GM19328 (cell line): ENCODE measurements around the gene ACKR3.

Experiments
- ATAC-seq: cut with Tn5 transposase; IDR thresholded peaks from one replicate; pipeline ENCODE4 v1.9.1; 2021; ENCODE audit warnings: mild to moderate bottlenecking, moderate library complexity; ENCODE audit not compliant: unreplicated experiment

Gene ACKR3

GRCh38 chr2:236568068-236568921, 1.3 kb upstream of the ACKR3 start:
- no peak for ATAC-seq

DNA sequence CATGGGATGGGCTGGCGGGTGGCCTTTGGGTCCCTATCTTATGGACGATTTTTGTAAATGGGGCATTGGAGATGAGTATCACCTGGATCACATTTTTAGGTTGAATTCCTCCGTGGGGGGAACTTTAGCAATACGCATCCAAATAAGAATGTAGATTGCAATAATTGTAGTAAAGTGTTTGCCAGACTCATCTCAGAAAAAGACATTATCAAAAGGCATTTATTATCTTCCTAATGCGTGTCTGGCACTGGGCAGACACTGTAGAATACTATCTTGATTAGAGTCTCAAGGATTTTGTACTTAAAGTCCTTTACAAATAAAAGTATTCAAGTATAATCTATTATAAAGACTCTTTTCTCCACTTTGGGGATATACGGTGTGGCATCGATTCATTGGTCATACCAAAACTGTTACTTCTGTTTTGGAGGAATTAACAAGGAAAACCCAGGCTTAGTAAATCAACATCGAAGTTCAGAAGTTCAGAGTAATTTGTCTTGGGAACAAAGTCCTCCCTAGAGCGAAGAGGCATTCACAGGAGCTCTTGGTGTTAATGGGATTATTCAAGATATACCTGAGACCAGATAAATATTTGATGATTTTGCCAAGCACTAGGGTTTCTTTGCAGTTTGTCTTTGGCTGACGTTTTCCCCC, 578 bp upstream of the ACKR3 start:
- no peak for ATAC-seq

GRCh38 chr2:236570081-236570868, 650 bp downstream of the ACKR3 start:
- ATAC-seq = no peak

GRCh38 chr2:236571145-236571544, 1.5 kb downstream of the ACKR3 start:
- ATAC-seq = no peak

GRCh38 chr2:236572482-236572881, 2.9 kb downstream of the ACKR3 start:
- no peak for ATAC-seq

DNA sequence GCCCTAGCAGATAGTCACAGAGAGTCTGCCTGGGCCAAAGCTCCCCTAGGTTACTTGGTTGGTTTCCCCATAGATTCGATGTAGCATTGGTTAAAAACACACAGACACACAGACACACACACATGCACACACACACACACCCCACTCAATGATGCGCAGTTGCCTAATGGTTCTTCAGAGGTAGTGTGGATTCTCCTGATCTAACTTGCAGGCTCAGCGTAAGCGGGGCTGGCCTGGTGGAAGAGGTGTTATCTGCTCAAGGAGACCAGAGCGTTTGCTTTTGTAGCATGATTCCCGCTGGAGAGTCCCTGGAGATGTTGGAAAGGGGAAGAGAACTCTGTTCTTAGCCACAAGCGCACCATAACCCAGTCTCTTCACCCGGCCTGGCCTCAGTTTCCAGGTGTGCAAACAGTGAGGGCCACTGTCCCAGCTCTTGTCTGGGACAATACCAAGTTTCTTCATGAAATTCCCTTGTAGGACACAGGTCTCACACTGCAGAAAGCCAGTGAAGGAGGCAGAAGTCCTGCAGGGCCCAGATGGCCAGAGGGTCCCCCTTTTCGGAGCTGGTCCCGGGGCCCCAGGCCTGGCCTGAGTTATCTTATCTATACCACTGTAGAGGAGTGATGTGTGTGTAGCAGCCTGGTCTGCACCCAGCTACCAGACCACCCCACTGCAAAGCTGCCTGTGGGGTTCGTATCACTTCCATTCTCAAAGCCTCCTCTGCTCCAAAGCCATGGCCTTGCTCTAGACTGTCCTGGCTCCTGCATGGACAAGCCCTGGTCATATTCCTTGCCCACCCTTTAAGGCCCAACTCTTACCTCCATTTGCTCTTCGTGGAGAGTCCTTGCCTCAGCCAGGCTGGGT, 3.7 kb downstream of the ACKR3 start:
- no peak for ATAC-seq

GRCh38 chr2:236574000-236574399, 4.4 kb downstream of the ACKR3 start:
- no peak for ATAC-seq

DNA sequence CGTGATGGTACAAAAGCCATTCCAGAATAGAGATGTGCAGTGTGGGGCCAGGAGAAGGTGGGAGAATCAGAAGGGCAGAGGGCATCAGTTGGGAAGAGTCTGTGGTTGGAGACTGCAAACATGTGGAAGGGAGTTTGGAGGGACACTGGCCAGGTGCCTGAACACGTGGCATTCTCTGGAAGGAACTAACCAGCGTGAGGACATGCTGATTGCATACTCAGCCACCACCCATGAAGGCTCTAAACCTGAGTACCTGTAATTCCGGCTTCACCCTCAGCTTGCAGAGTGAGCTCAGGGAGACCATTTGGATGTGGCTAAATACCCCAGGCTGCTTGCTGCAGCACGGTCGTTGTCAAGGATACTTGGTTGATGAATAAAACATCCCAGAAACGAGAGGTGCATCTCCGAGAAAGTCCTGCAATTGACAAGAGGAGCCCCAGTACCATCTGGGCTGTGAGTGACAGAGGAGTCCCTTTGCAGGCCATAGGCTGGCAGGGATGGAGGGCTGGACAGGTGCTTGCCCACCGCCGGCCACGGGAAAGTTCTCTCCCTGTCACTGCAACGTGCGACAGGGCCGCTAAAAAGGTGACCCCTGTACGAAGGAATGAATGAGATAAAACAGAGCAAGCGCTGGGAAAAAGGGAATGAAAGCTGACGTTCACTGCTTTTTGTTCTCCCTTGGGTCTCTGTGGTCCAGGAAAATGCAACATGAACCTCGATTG, 5.0 kb downstream of the ACKR3 start:
- no peak for ATAC-seq

- ATAC-seq = no peak
Observed at GRCh38 chr2:236575510-236575909, 5.9 kb downstream of the ACKR3 start.

- ATAC-seq = no peak
Observed at GRCh38 chr2:236576087-236576486, 6.5 kb downstream of the ACKR3 start.

DNA sequence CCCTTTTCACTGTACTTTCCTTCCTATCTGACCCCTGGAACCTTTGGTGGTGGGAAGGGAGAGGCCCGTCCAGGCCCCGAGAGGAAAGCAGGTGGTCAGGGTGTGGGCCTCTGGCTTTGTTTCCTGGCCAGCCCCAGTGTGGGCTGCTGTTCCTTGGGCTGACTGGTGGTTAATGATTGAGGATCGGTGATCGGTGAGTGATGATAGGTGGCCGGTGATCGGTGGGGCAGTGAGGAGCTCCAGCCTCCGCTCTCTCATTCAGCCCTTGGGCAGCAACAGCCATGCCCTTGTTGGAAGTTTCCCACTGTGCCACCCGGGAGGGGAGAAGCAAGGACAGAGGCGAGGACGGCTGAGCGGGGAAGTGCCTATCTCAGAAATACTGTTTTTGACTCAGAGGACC, 7.3 kb downstream of the ACKR3 start:
- ATAC-seq = no peak

DNA sequence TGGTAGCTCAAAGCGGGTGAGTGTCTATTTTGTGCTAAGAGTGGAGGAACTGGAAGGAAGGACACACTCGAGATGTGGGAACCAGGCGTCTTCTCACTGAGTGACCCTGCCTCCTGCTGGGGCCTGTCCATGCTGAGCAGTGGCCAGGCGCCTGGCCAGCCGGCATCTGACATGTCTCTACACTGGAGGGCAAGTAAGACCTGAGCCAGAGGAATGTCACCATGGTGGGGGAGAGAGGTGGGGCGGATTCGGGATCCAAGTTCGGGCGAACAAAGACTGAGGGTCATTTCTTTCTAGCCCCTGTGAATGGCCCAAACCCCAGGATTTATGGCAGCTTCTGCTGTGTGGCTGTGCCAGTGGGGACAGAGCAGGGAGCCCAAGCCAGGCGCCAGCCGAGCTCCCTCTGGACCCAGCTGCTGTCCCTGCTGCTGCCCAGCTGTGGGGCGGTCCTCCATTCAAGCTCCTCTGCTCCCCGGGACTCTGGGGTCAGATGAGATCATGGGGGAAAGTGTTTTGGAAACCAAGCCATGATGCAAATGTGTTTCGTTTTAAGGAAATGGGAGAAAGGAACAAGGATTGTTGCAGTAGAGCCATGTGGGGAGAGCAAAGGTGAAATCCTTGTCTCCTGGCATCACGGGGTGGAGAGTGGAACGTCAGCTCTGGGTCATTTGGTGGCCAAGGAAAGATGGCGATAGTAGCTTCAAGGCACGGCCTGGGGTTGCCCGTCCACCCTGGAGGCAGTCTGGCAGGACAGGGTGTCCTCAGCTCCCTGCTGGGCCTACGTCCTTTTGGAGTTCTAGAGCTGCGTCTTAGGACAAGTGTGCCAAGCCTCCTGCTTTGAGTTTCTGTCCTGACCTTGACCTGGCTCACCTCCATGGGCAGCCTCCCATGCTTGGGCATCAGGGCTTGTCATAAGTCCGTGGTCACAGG, 8.1 kb downstream of the ACKR3 start:
- no peak for ATAC-seq

- no peak for ATAC-seq
Observed at GRCh38 chr2:236578411-236578846, 8.8 kb downstream of the ACKR3 start.

DNA sequence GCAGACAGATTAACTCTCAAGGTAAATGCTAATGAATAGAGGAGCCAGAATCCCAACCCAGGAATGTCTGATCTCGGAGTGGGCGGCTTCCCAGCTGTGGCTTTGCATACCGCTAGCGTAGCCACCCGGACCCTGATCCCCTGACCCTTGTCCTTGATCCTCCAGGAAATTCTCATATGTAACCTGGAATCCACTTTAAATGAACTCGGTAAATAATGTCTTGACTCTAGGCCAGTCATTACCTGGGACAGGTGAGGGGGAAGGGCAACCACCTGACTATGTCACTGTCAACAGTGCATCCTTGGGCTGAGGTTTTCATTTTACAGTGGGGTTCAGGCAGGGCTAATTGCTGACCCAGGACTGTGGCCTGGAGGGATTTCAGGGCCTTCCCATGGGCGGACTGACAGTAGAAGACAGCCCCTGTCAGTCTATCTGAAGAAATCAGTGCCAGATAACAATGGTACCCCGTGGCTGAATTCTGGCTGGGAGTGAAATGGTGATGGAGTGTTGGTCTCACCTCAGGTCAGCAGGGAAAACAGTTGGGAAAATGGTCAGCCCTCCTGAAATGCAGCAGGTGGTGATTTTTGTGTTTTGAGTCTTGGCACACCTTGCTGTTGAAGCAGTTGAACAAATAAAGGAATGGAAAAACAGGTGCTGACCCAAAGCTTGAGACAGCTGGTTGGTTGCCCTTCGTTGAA, 9.6 kb downstream of the ACKR3 start:
- no peak for ATAC-seq

GRCh38 chr2:236579746-236580315, 10.2 kb downstream of the ACKR3 start:
- no peak for ATAC-seq

GRCh38 chr2:236580746-236581355, 11.2 kb downstream of the ACKR3 start:
- ATAC-seq = no peak

DNA sequence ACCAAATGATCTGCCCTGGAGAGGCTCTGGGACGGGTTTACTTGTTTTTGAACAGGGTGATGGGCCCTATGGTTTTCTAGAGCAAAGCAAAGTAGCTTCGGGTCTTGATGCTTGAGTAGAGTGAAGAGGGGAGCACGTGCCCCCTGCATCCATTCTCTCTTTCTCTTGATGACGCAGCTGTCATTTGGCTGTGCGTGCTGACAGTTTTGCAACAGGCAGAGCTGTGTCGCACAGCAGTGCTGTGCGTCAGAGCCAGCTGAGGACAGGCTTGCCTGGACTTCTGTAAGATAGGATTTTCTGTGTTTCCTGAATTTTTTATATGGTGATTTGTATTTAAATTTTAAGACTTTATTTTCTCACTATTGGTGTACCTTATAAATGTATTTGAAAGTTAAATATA, 11.9 kb downstream of the ACKR3 start:
- no peak for ATAC-seq

DNA sequence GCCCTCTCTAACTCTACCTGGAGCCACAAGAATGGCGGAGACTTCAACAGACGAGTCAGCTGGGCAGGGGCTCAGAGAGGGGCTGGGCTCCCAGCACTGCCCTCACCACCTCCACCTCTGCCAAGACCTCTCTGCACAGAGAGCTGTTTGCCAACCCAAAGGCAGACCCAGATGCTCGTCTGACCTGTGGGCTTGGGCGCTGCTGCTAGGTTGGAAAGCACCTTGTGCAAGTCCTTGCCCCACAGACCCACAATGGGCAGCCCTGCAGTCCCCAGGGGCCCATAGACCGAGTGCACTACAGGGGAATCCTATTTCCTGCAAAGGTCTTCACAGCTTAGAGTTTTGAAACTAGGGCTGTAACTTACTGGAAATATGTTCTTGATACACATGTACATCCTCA, 13.3 kb downstream of the ACKR3 start:
- no peak for ATAC-seq
